HG03196 (cell line): ENCODE measurements around the gene RRBP1.

Experiments
- ATAC-seq: cut with Tn5 transposase; IDR thresholded peaks from one replicate; pipeline ENCODE4 v1.9.1; 2021; ENCODE audit not compliant: unreplicated experiment

RRBP1 gene

GRCh38 chr20:17611290-17611539, 70.8 kb downstream of the RRBP1 start:
- ATAC-seq = no peak

GRCh38 chr20:17610566-17611289, 71.3 kb downstream of the RRBP1 start:
- ATAC-seq = no peak

- ATAC-seq = no peak
Observed at GRCh38 chr20:17609811-17610377, 72.1 kb downstream of the RRBP1 start.

- ATAC-seq = no peak
Observed at GRCh38 chr20:17608701-17609497, 73.1 kb downstream of the RRBP1 start.

GRCh38 chr20:17606001-17606400, 76.0 kb downstream of the RRBP1 start:
- no peak for ATAC-seq

- no peak for ATAC-seq
Observed at GRCh38 chr20:17605131-17605660, 76.8 kb downstream of the RRBP1 start.

GRCh38 chr20:17602493-17602892, 79.5 kb downstream of the RRBP1 start:
- no peak for ATAC-seq

- ATAC-seq = no peak
Observed at GRCh38 chr20:17601957-17602356, 80.1 kb downstream of the RRBP1 start.

GRCh38 chr20:17598013-17598550, 84.0 kb downstream of the RRBP1 start:
- ATAC-seq = no peak

- ATAC-seq = no peak
Observed at GRCh38 chr20:17595856-17596255, 86.2 kb downstream of the RRBP1 start.

GRCh38 chr20:17594443-17594842, 87.6 kb downstream of the RRBP1 start:
- no peak for ATAC-seq

- ATAC-seq = no peak
Observed at GRCh38 chr20:17593902-17594301, 88.1 kb downstream of the RRBP1 start.

- ATAC-seq = no peak
Observed at GRCh38 chr20:17590245-17590644, 91.8 kb downstream of the RRBP1 start.

GRCh38 chr20:17589161-17589834, 92.7 kb downstream of the RRBP1 start:
- ATAC-seq = no peak

GRCh38 chr20:17587824-17588223, 94.2 kb downstream of the RRBP1 start:
- no peak for ATAC-seq

GRCh38 chr20:17587148-17587547, 94.9 kb downstream of the RRBP1 start:
- no peak for ATAC-seq

- ATAC-seq = no peak
Observed at GRCh38 chr20:17586250-17586649, 95.8 kb downstream of the RRBP1 start.

- ATAC-seq = no peak
Observed at GRCh38 chr20:17584689-17585088, 97.4 kb downstream of the RRBP1 start.

- ATAC-seq = no peak
Observed at GRCh38 chr20:17583126-17583525, 98.9 kb downstream of the RRBP1 start.

- no peak for ATAC-seq
Observed at GRCh38 chr20:17580895-17581294, 101.1 kb downstream of the RRBP1 start.

GRCh38 chr20:17579369-17580039, 102.5 kb downstream of the RRBP1 start:
- ATAC-seq = no peak
